ENCODE data around the gene CALR3. TPM values are rescaled to one million over a fixed set of nuclear protein-coding genes. Genes with fewer than 3 reads are reported as not detected.
A peak's percentile ranks its signal among the peaks of the same experiment; 100 is the strongest.

CALR3 gene
- total and polyA plus RNA-seq, 2 of the 13 experiments (the other 11 are each of a cell fraction or from before 2014, with no cell fraction given), result not detected

- TF ChIP-seq, protein P1, sequence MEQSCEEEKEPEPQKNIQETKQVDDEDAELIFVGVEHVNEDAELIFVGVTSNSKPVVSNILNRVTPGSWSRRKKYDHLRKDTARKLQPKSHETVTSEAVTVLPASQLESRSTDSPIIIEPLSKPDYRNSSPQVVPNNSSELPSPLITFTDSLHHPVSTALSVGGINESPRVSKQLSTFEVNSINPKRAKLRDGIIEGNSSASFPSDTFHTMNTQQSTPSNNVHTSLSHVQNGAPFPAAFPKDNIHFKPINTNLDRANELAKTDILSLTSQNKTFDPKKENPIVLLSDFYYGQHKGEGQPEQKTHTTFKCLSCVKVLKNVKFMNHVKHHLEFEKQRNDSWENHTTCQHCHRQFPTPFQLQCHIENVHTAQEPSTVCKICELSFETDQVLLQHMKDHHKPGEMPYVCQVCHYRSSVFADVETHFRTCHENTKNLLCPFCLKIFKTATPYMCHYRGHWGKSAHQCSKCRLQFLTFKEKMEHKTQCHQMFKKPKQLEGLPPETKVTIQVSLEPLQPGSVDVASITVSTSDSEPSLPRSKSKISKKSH (CRISPR knock-in tag; IDR thresholded peaks at IDR 0.05; ENCODE audit: borderline replicate concordance), result no peak
- peak; percentile 54; the same call in 1 of the 2 replicates for TF ChIP-seq NFKB2 (CRISPR knock-in tag; IDR thresholded peaks at IDR 0.05; ENCODE audit: borderline replicate concordance)
- no peak for TF ChIP-seq ZNF10 (CRISPR knock-in tag; IDR thresholded peaks at IDR 0.05; ENCODE audit: borderline replicate concordance, low read depth)
- TF ChIP-seq KDM3A (CRISPR knock-in tag; IDR thresholded peaks at IDR 0.05; ENCODE audit: low read depth), result no peak
- TF ChIP-seq TBP (CRISPR knock-in tag; IDR thresholded peaks at IDR 0.05), result no peak
- TF ChIP-seq IKZF4 (CRISPR knock-in tag; IDR thresholded peaks at IDR 0.05; ENCODE audit: borderline replicate concordance, low read depth, not compliant biosample characterization), result no peak
- no peak for TF ChIP-seq NPAS2 (CRISPR knock-in tag; IDR thresholded peaks at IDR 0.05; ENCODE audit: borderline replicate concordance)
- no peak for TF ChIP-seq ZSCAN12 (CRISPR knock-in tag; IDR thresholded peaks at IDR 0.05)
- no peak for TF ChIP-seq ATF5 (CRISPR knock-in tag; IDR thresholded peaks at IDR 0.05; ENCODE audit: low read depth)
- TF ChIP-seq FOXP1 (IDR thresholded peaks at IDR 0.05), result no peak
- TF ChIP-seq FOXP1 (CRISPR knock-in tag; IDR thresholded peaks at IDR 0.05), result no peak
- no peak for TF ChIP-seq TBX3 (IDR thresholded peaks at IDR 0.05; ENCODE audit: borderline replicate concordance)
- TF ChIP-seq, protein P2, sequence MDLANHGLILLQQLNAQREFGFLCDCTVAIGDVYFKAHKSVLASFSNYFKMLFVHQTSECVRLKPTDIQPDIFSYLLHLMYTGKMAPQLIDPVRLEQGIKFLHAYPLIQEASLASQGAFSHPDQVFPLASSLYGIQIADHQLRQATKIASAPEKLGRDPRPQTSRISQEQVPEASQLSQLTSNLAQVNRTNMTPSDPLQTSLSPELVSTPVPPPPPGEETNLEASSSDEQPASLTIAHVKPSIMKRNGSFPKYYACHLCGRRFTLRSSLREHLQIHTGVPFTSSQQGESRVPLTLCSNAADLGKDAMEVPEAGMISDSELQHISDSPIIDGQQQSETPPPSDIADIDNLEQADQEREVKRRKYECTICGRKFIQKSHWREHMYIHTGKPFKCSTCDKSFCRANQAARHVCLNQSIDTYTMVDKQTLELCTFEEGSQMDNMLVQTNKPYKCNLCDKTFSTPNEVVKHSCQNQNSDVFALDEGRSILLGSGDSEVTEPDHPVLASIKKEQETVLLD (CRISPR knock-in tag; IDR thresholded peaks at IDR 0.05; ENCODE audit: low read depth), result no peak
- TF ChIP-seq KLF11 (CRISPR knock-in tag; IDR thresholded peaks at IDR 0.05), result no peak
- TF ChIP-seq, protein P3, sequence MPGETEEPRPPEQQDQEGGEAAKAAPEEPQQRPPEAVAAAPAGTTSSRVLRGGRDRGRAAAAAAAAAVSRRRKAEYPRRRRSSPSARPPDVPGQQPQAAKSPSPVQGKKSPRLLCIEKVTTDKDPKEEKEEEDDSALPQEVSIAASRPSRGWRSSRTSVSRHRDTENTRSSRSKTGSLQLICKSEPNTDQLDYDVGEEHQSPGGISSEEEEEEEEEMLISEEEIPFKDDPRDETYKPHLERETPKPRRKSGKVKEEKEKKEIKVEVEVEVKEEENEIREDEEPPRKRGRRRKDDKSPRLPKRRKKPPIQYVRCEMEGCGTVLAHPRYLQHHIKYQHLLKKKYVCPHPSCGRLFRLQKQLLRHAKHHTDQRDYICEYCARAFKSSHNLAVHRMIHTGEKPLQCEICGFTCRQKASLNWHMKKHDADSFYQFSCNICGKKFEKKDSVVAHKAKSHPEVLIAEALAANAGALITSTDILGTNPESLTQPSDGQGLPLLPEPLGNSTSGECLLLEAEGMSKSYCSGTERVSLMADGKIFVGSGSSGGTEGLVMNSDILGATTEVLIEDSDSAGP (CRISPR knock-in tag; IDR thresholded peaks at IDR 0.05; ENCODE audit: borderline replicate concordance), result no peak
- TF ChIP-seq RORA (CRISPR knock-in tag; IDR thresholded peaks at IDR 0.05), result no peak
- TF ChIP-seq ZNF879 (CRISPR knock-in tag; IDR thresholded peaks at IDR 0.05), result no peak
- TF ChIP-seq AKAP8 (CRISPR knock-in tag; IDR thresholded peaks at IDR 0.05), result no peak
- TF ChIP-seq RFX1 (IDR thresholded peaks at IDR 0.05), result no peak
- TF ChIP-seq, protein P4, sequence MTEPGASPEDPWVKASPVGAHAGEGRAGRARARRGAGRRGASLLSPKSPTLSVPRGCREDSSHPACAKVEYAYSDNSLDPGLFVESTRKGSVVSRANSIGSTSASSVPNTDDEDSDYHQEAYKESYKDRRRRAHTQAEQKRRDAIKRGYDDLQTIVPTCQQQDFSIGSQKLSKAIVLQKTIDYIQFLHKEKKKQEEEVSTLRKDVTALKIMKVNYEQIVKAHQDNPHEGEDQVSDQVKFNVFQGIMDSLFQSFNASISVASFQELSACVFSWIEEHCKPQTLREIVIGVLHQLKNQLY (CRISPR knock-in tag; IDR thresholded peaks at IDR 0.05), result peak; percentile 93
- 0 out of 2 replicates have a peak, but pooled peaks have one; percentile 53 for TF ChIP-seq ERF (CRISPR knock-in tag; IDR thresholded peaks at IDR 0.05)
- TF ChIP-seq ZNF207 (IDR thresholded peaks at IDR 0.05; ENCODE audit: borderline replicate concordance), result no peak
- no peak for TF ChIP-seq ZSCAN21 (CRISPR knock-in tag; IDR thresholded peaks at IDR 0.05; ENCODE audit: borderline replicate concordance)
Measured at GRCh38 chr19:16446724-16447368, 49.1 kb downstream of the CALR3 start (continued).
